ENCODE results near the gene ANKRD44. TPM values are rescaled to one million over a fixed set of nuclear protein-coding genes. Genes with fewer than 3 reads are reported as not detected.

ANKRD44 gene
- total RNA-seq, 4 donors from 2014 or later: 1.8 to 6.3 (median 3.0) TPM

DNA sequence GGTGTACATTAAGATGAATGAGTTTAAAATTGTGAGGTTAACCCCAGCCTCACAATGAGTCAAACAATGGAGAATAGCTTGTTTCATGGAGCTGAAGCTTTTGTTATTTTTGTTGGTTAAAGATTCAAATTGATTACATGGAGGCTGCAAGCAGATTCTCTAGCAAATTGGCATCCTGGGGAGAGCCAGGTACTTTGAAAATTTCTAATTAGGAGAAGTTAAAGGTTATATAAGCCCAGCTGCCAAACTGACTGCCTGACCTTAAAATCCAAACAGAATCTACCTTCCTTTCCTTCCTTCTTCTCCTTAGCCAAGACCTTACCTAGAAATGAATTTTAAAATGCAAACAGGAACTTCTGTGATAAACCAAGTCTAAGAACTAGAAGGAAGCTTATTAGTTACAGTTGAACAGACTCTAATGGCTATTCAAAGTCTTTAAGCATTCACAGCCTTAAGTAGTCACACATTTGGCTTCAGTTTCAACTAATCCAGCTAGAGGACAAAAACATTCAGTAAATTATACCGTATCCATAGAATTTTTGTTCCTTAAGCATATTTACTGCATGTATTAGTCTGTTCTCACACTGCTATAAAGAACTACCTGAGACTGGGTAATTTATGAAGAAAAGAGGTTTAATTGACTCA is 352.6 kb downstream of the ANKRD44 start:
- intact Hi-C loops (cut with DNase I; ENCODE audit: low total_unique reads) (no loop called here), in situ Hi-C loops (cut with MboI; ENCODE audit: low sequenced_read_pairs in 4 of 4) (no loop called here)
- H3K27me3 ChIP-seq: no peaks in the 10 kb centered on the region
- no peak overlapping the region for H3K27ac ChIP-seq
- H3K36me3 ChIP-seq: no peaks in the 10 kb centered on the region
- no peak overlapping the region for H3K4me3 ChIP-seq
- no peak for ATAC-seq
- DNase-seq: no peak
- no peak for TF ChIP-seq POLR2A (IDR thresholded peaks at IDR 0.05)
- TF ChIP-seq, protein P1, sequence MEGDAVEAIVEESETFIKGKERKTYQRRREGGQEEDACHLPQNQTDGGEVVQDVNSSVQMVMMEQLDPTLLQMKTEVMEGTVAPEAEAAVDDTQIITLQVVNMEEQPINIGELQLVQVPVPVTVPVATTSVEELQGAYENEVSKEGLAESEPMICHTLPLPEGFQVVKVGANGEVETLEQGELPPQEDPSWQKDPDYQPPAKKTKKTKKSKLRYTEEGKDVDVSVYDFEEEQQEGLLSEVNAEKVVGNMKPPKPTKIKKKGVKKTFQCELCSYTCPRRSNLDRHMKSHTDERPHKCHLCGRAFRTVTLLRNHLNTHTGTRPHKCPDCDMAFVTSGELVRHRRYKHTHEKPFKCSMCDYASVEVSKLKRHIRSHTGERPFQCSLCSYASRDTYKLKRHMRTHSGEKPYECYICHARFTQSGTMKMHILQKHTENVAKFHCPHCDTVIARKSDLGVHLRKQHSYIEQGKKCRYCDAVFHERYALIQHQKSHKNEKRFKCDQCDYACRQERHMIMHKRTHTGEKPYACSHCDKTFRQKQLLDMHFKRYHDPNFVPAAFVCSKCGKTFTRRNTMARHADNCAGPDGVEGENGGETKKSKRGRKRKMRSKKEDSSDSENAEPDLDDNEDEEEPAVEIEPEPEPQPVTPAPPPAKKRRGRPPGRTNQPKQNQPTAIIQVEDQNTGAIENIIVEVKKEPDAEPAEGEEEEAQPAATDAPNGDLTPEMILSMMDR (IDR thresholded peaks at IDR 0.05 in 4 of 5, conservative IDR thresholded peaks at IDR 0.05 in 1 of 5): no peak
- no peaks in the 10 kb centered on the region for H3K4me1 ChIP-seq
- no peaks in the 10 kb centered on the region for H3K9me3 ChIP-seq

DNA sequence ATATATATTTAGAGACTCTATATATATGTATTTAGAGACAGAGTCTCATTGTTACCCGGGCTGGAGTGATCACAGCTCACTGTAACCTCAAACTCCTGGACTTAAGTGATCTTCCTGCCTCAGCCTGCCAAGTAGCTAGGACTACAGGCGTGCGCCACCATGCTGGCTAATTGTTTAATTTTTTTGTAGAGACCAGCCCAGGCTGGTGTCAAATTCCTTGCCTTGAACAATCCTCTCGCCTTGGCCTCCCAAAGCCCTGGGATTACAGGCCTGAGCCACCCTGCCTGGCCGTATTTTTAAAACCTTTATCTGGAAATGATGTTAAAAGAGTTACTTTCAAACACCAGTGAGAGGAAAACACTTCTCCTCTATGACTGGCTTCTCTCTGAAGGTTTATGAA is 353.1 kb downstream of the ANKRD44 start:
- intact Hi-C loops (cut with DNase I; ENCODE audit: low total_unique reads) (no loop called here), in situ Hi-C loops (cut with MboI; ENCODE audit: low sequenced_read_pairs in 4 of 4) (no loop called here)

DNA sequence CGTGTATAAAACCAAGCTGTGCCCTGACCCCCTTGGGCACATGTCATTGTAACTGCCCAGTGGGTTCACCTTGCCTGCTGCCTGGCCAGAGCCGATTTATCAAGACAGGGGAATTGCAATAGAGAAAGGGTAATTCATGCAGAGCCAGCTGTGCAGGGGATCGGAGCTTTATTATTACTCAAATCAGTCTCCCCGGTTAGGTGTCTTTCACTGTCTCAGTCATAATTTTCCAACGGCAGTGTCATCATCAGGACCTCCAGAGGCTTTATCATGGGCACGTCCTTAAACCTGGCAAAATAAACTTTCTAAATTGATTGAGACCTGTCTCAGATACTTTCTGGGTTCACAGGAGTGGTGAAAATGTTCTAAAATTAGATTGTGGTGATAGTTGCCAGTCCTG is 354.5 kb downstream of the ANKRD44 start:
- in situ Hi-C loops (cut with MboI; ENCODE audit: low sequenced_read_pairs in 4 of 4): no loop called here
- no peaks in the 10 kb centered on the region for H3K9me3 ChIP-seq
- no peak for DNase-seq
- no peak for TF ChIP-seq POLR2A (IDR thresholded peaks at IDR 0.05)
- H3K4me1 ChIP-seq: no peaks in the 10 kb centered on the region
- H3K36me3 ChIP-seq: no peaks in the 10 kb centered on the region
- no peak overlapping the region for H3K4me3 ChIP-seq
- ATAC-seq: no peak
- intact Hi-C loops (cut with DNase I; ENCODE audit: low total_unique reads): no loop called here
- H3K27ac ChIP-seq: no peak overlapping the region
- H3K27me3 ChIP-seq: no peaks in the 10 kb centered on the region

More for the DNA sequence above, 353.1 kb downstream of the ANKRD44 start:
- DNase-seq: no peak
- Histone ChIP-seq H3K9me3 (no peaks in the 10 kb centered on the region), H3K27ac (no peak overlapping the region), H3K4me3 (no peak overlapping the region), H3K27me3 (no peaks in the 10 kb centered on the region), H3K4me1 (no peaks in the 10 kb centered on the region), H3K36me3 (no peaks in the 10 kb centered on the region)
- TF ChIP-seq, protein P1 (IDR thresholded peaks at IDR 0.05 in 4 of 5, conservative IDR thresholded peaks at IDR 0.05 in 1 of 5): no peak
- no peak for TF ChIP-seq POLR2A (IDR thresholded peaks at IDR 0.05)
- no peak for ATAC-seq

DNA sequence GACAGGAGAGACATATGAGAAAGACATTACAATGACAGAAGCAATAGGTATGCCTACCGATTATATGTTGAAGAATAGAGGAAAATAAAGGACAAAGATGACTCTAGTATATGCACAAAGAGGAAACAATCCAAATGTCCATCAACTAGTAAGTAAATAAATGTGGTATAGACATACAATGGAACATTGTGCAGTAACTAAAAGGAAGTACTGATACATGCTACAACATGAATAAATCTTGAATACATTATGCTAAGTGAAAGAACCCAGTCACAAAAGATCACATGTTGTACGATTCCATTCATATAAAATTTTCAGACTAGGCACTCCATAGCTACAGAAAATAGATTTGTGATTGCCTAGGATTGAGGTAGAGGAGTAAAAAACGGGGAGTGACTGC is 355.5 kb downstream of the ANKRD44 start:
- no peak overlapping the region for H3K4me3 ChIP-seq
- in situ Hi-C loops (cut with MboI; ENCODE audit: low sequenced_read_pairs in 4 of 4) (no loop called here), intact Hi-C loops (cut with DNase I; ENCODE audit: low total_unique reads) (no loop called here)
- no peaks in the 10 kb centered on the region for H3K4me1 ChIP-seq
- no peak overlapping the region for H3K27ac ChIP-seq
- H3K27me3 ChIP-seq: no peaks in the 10 kb centered on the region
- ATAC-seq (no peak), DNase-seq (no peak)
- TF ChIP-seq, protein P1 (IDR thresholded peaks at IDR 0.05 in 4 of 5, conservative IDR thresholded peaks at IDR 0.05 in 1 of 5): no peak
- TF ChIP-seq POLR2A (IDR thresholded peaks at IDR 0.05): no peak
- H3K9me3 ChIP-seq: no peaks in the 10 kb centered on the region
- no peaks in the 10 kb centered on the region for H3K36me3 ChIP-seq

DNA sequence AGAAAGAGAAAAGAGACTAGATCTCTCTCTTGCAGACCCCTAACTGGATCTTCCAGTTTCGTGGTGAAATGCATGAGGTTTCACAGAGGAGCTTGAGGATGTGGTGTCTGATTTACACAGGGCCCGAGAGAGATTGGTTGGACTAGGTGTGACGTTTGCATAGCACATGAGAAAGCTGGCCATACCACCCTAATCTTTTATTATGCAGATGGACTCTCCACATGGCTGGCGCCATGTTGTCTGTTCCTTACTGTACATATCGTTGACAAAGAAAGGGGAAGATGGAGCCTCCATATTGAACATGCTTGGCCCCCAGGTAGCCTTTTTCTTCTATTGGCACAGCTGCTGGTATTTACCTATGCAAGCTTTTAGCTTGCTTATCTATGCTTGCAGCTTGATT is 356.6 kb downstream of the ANKRD44 start:
- Histone ChIP-seq H3K27ac (no peak overlapping the region), H3K27me3 (no peaks in the 10 kb centered on the region), H3K4me3 (no peak overlapping the region), H3K9me3 (no peaks in the 10 kb centered on the region), H3K36me3 (no peaks in the 10 kb centered on the region), H3K4me1 (no peaks in the 10 kb centered on the region)
- intact Hi-C loops (cut with DNase I; ENCODE audit: low total_unique reads): no loop called here
- in situ Hi-C loops (cut with MboI; ENCODE audit: low sequenced_read_pairs in 4 of 4): no loop called here
- DNase-seq: no peak
- TF ChIP-seq POLR2A (IDR thresholded peaks at IDR 0.05): no peak
- TF ChIP-seq, protein P1 (IDR thresholded peaks at IDR 0.05 in 4 of 5, conservative IDR thresholded peaks at IDR 0.05 in 1 of 5): no peak
- no peak for ATAC-seq

Measured in gastrocnemius medialis (tissue), 4 donors.